Ascending aorta (tissue), 2 donors: Measurements from ENCODE around the gene CHRNE. TPM values are rescaled to one million over a fixed set of nuclear protein-coding genes. Genes with fewer than 3 reads are reported as not detected.
A peak's percentile ranks its signal among the peaks of the same experiment; 100 is the strongest.
"Not testable (repeated sequence)": the region's sequence is repeated elsewhere in the genome, so short reads cannot be mapped to it uniquely, and the experiment has no call there.

Source experiments
- DNase-seq, 2 donors: peaks; one replicate each; pipeline ENCODE4 v3.0.0-alpha.2; 2019; ENCODE audit warnings: low spot score in 2 of 2
- H3K27ac ChIP-seq, 2 donors: fragments of 200-600 bp; sonication (generic); one replicate each; pipeline ENCODE4 v1.5.1; 2016 to 2017; ENCODE audit warnings: mild to moderate bottlenecking in 1 of 2
- H3K27me3 ChIP-seq: fragments of 200-600 bp; sonication (generic); one replicate; pipeline ENCODE4 v1.5.1; 2017
- H3K36me3 ChIP-seq, 2 donors: fragments of 200-600 bp; sonication (generic); one replicate each; pipeline ENCODE4 v1.5.1; 2016
- H3K4me1 ChIP-seq, 2 donors: fragments of 200-600 bp; sonication (generic); one replicate each; pipeline ENCODE4 v1.5.1; 2016 to 2017; ENCODE audit warnings: mild to moderate bottlenecking in 1 of 2
- H3K4me3 ChIP-seq, 2 donors: fragments of 200-600 bp; sonication (generic); one replicate each; pipeline ENCODE4 v1.5.1; 2016 to 2017; ENCODE audit warnings: mild to moderate bottlenecking in 1 of 2
- H3K9me3 ChIP-seq, 2 donors: fragments of 200-600 bp; sonication (generic); one replicate each; pipeline ENCODE4 v1.5.1; 2016
- intact Hi-C: fragments of 100-400 bp; cut with DNase I; formaldehyde crosslinking; loops from one replicate; pipeline ENCODE4 v1.15.1; 2023
- total RNA-seq: library from RNA; depleted of rRNA; stranded (reverse); fragments of >200 nt; gene quantifications from one replicate; pipeline ENCODE4 v1.1.0, GENCODE V29; 2016
- TF ChIP-seq, protein P1 (sequence below), 3 experiments: fragments of 200-600 bp in 2 of 3; fragments of 450-650 bp in 1 of 3; sonication (generic) in 2 of 3; IDR thresholded peaks; one replicate each; pipeline ENCODE4 v1.5.1; 2016 to 2019; ENCODE audit warnings: antibody characterized with exemption in 3 of 3, mild to moderate bottlenecking in 1 of 3, moderate library complexity in 1 of 3

The CHRNE gene
- total RNA-seq, 1 donor from 2014 or later, result not detected

DNA sequence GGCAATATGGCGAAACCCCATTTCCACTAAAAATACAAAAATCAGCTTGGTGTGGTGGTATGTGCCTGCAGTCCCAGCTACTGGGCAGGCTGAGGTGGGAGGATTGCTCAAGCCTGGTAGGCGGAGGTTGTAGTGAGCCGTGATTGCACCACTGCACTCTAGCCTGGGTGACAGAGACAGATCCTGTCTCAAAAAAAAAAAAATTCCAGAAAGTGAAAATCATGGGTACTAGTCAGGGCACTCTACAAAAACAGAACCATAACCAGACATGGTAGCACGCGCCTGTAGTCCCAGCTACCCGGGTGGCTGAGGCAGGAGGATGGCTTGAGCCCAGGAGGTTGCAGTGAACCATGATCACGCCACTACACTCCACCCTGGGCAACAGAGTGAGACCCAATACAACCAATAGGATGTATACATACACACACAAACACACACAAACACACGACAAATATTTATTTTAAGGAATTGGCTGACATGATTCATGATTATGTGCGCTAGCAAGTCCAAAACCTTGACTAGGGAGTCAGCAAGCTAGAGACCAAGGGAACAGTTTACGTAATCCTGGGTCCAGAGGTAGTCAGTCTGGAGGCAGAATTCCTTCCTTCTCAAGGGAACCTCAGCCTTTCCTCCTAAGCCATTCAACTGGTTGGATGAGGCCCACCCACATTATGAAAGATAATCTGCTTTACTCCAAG is 17.6 kb upstream of the CHRNE start:
- TF ChIP-seq, protein P1, sequence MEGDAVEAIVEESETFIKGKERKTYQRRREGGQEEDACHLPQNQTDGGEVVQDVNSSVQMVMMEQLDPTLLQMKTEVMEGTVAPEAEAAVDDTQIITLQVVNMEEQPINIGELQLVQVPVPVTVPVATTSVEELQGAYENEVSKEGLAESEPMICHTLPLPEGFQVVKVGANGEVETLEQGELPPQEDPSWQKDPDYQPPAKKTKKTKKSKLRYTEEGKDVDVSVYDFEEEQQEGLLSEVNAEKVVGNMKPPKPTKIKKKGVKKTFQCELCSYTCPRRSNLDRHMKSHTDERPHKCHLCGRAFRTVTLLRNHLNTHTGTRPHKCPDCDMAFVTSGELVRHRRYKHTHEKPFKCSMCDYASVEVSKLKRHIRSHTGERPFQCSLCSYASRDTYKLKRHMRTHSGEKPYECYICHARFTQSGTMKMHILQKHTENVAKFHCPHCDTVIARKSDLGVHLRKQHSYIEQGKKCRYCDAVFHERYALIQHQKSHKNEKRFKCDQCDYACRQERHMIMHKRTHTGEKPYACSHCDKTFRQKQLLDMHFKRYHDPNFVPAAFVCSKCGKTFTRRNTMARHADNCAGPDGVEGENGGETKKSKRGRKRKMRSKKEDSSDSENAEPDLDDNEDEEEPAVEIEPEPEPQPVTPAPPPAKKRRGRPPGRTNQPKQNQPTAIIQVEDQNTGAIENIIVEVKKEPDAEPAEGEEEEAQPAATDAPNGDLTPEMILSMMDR (IDR thresholded peaks at IDR 0.05), result no peak
- H3K4me3 ChIP-seq, result no peak overlapping the region
- no peak overlapping the region for H3K27ac ChIP-seq
- H3K9me3 ChIP-seq, result no peaks in the 10 kb centered on the region
- no peaks in the 10 kb centered on the region for H3K36me3 ChIP-seq
- no peak for DNase-seq
- intact Hi-C loops, result no loop called here
- H3K27me3 ChIP-seq, result no peaks in the 10 kb centered on the region
- H3K4me1 ChIP-seq, result no peaks in the 10 kb centered on the region

DNA sequence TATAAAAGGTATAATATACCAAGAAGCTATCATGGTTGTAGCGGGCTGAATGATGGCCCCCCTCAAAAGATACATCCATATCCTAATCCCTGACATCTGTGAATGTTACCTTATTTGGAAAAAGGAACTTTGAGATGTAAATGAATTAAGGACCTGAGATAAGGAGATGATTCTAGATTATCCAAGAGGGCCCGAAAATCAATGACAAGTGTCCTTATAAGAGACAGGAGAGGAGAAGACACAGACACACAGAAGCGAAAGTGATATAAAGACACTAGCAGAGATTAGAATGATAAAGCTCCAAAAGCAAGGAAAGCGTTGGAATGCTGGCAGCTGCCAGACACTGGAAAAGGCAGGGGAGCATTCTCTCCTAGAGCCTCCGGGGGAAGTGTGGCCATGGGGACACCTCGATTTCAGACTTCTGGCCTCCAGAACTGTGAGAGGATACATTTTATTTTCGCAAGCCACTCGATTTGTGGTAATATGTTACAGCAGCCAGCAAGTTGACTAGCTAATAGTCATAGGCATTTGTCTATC is 16.7 kb upstream of the CHRNE start:
- Histone ChIP-seq H3K27me3 (no peaks in the 10 kb centered on the region), H3K9me3 (no peaks in the 10 kb centered on the region), H3K36me3 (no peaks in the 10 kb centered on the region), H3K4me3 (no peak overlapping the region), H3K27ac (no peak overlapping the region), H3K4me1 (no peaks in the 10 kb centered on the region)
- intact Hi-C loops, result no loop called here
- TF ChIP-seq, protein P1 (IDR thresholded peaks at IDR 0.05), result no peak
- DNase-seq, result no peak

DNA sequence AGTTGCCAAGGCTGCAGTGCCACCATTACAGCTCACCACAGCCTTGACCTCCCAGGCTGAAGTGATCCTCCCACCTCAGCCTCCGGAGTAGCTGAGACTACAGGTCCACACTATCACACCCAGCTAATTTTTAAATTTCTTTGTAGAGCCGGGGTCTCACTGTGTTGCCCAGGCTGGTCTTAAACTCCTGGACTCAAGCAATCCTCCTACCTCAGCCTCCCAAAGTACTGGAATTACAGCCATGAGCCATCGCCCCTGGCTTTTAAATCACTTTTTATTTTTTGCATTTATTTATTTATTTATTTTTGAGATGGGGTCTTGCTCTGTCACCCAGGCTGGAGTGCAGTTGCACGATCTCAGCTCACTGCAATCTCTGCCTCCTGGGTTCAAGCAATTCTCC is 11.7 kb upstream of the CHRNE start:
- H3K27ac ChIP-seq, H3K4me3 ChIP-seq, H3K4me1 ChIP-seq, H3K36me3 ChIP-seq, DNase-seq, H3K27me3 ChIP-seq, H3K9me3 ChIP-seq, intact Hi-C loops: not testable (repeated sequence)

DNA sequence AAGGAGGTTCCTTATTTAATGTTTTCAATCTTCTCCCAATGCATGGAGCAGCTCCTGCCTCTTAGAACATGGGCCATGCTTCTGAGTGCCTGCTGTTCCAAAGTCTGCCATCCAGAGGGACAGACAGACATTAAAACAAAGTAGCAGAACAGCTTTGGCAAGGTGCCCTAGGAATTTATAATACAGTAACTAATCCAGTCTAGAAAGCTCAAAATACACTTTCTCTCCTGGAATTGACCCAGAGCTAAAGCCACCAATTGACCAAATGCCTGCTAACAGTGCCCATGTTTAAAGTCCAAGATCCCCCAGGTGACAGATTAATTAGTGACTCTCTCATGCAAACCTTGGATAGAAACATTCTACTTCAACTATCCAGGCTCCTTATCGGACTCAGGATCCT is 11.1 kb upstream of the CHRNE start:
- intact Hi-C loops, result no loop called here
- TF ChIP-seq, protein P1 (IDR thresholded peaks at IDR 0.05), result no peak
- no peaks in the 10 kb centered on the region for H3K9me3 ChIP-seq

DNA sequence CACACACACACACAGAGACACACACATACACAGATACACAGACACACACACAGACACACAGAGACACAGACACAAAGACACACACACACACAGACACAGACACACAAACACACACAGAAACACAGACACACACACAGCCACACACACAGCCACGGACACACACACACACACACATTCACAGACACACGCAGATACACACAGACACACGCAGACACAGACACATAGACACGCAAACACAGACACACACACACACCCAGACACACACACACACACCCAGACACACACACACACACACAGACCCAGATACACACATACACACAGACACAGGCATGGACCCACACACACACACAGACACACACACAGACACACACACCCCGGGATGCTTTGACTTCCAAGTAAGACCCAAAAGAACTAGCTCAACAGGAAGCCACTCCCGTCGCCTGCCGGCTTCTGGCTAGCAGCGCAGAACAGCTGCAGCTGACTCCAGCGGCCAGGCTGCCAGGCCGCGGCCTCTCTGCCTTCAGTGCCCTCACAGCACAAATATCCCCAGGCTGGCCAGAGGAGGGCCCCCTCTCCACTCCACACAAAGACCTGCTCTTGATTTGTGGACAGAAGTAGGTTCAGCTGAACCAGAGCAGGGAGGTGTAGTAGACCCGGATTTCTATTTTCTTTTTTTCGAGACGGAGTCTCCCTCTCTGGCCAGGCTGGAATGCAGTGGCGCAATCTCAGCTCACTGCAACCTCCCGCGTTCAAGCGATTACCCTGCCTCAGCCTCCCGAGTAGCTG is 6.0 kb upstream of the CHRNE start:
- TF ChIP-seq, protein P1 (IDR thresholded peaks at IDR 0.05), result peak; percentile 85 to 94 (median 89)
- Histone ChIP-seq H3K27ac (peak overlapping the region; percentile 4 to 49), H3K27me3 (no peaks in the 10 kb centered on the region), H3K4me1 (peaks cover 0 to 8% of the 10 kb centered on the region in 2 donors), H3K9me3 (no peaks in the 10 kb centered on the region), H3K4me3 (no peak overlapping the region), H3K36me3 (no peaks in the 10 kb centered on the region)
- intact Hi-C loops, result loop anchor here (1.0 to 5.0 kb wide), 3 partner anchors 59 to 153 kb away; partner anchors contain the start of gene CAMTA2
- peak; percentile 72 to 94 for DNase-seq

More for the DNA sequence above, 11.1 kb upstream of the CHRNE start:
- no peak for DNase-seq
- no peak overlapping the region for H3K27ac ChIP-seq
- H3K27me3 ChIP-seq, result no peaks in the 10 kb centered on the region
- peaks cover 0 to 5% of the 10 kb centered on the region in 2 donors for H3K4me1 ChIP-seq
- no peak overlapping the region for H3K4me3 ChIP-seq
- no peaks in the 10 kb centered on the region for H3K36me3 ChIP-seq

DNA sequence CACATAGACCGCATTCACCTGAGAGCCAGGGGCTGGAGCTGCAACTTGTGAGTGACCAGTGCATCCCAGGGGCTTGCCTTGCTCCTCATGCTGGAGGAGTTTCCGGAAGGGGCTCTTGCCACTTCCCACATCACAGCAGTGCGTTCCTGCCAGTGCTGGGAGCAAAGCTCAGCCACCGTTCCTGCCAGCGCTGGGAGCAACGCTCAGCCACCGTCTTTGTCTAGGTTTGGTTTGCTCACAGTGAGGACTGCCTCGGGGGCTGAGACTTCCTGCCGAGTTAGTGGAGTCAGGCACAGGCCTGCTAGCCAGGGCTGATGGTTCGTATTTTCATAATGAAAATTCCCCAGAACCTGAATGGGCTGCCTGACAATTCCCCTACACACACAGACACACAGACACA is 5.4 kb upstream of the CHRNE start:
- Histone ChIP-seq H3K9me3 (no peaks in the 10 kb centered on the region), H3K4me3 (no peak overlapping the region), H3K36me3 (no peaks in the 10 kb centered on the region), H3K27me3 (no peaks in the 10 kb centered on the region), H3K4me1 (peaks cover 0 to 8% of the 10 kb centered on the region in 2 donors), H3K27ac (peak overlapping the region in 1 of 2 donors; percentile 49)
- intact Hi-C loops, result loop anchor here (5.0 kb wide), 1 partner anchor 79 kb away; the partner anchor contains the start of gene CAMTA2
- TF ChIP-seq, protein P1 (IDR thresholded peaks at IDR 0.05), result no peak
- DNase-seq, result no peak

DNA sequence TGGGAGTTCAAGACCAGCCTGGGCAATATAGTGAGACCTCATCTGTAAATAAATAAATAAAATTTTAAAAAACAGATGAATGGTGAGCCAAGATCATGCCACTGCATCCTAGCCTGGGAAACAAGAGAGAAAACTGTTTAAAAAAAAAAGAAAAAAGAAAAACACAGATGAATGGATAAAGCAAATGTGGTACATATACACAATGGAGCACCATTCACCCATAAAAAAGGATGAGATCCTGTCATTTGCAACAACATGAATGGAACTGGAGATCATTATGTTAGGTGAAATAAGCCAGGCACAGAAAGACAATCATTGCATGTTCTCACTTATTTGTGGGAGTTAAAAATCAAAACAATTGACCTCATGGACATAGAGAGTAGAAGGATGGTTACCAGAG is 3.7 kb upstream of the CHRNE start:
- H3K9me3 ChIP-seq, H3K4me1 ChIP-seq, DNase-seq, H3K36me3 ChIP-seq, H3K4me3 ChIP-seq, H3K27me3 ChIP-seq, H3K27ac ChIP-seq: not testable (repeated sequence)
- intact Hi-C loops, result loop anchor here (5.0 kb wide), 1 partner anchor 81 kb away; the partner anchor contains the start of gene CAMTA2
